ENCODE results near the gene FREY1.

DNA sequence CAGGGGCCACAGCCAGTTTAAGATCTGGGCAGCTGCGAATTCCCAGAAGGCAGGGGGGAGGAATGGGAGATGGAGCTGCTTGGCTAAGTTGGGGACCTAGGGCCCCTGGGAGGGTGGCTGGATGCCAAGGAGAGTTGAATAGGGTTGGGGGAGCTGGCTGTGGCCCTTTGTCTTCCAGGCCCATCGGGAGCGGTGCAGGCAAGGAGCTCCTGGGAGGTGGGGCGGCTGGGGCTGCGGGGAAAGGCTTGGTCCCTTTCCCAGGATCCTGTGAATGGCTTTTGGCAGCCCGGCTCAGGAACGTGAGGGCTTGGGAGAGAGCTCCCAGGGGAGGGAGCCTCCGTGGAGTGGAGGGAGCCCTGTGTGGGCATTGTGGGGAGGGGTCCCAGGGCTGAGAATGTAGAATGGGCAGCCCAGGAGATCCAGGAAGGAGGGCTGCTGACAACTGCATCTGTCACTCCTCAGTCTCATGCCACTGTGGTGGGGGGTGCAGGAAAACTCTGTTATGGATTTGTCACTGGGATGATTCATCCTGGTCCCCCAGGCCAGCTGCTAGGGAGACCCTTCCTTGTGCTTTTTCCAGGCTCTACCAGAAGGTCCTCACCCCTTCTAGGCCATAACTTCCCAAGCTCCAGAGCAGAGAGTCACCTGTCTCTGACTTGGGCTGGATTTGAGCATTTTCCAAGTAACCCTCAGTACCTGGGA is 6.0 kb downstream of the FREY1 start:
- no peak for TF ChIP-seq POLR2A (IDR thresholded peaks at IDR 0.05)
- TF ChIP-seq, protein P1, sequence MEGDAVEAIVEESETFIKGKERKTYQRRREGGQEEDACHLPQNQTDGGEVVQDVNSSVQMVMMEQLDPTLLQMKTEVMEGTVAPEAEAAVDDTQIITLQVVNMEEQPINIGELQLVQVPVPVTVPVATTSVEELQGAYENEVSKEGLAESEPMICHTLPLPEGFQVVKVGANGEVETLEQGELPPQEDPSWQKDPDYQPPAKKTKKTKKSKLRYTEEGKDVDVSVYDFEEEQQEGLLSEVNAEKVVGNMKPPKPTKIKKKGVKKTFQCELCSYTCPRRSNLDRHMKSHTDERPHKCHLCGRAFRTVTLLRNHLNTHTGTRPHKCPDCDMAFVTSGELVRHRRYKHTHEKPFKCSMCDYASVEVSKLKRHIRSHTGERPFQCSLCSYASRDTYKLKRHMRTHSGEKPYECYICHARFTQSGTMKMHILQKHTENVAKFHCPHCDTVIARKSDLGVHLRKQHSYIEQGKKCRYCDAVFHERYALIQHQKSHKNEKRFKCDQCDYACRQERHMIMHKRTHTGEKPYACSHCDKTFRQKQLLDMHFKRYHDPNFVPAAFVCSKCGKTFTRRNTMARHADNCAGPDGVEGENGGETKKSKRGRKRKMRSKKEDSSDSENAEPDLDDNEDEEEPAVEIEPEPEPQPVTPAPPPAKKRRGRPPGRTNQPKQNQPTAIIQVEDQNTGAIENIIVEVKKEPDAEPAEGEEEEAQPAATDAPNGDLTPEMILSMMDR (IDR thresholded peaks at IDR 0.05 in 4 of 5, conservative IDR thresholded peaks at IDR 0.05 in 1 of 5), result no peak
